ENCODE results near the gene ARRB2.
A peak's percentile ranks its signal among the peaks of the same experiment; 100 is the strongest.

The ARRB2 gene

DNA sequence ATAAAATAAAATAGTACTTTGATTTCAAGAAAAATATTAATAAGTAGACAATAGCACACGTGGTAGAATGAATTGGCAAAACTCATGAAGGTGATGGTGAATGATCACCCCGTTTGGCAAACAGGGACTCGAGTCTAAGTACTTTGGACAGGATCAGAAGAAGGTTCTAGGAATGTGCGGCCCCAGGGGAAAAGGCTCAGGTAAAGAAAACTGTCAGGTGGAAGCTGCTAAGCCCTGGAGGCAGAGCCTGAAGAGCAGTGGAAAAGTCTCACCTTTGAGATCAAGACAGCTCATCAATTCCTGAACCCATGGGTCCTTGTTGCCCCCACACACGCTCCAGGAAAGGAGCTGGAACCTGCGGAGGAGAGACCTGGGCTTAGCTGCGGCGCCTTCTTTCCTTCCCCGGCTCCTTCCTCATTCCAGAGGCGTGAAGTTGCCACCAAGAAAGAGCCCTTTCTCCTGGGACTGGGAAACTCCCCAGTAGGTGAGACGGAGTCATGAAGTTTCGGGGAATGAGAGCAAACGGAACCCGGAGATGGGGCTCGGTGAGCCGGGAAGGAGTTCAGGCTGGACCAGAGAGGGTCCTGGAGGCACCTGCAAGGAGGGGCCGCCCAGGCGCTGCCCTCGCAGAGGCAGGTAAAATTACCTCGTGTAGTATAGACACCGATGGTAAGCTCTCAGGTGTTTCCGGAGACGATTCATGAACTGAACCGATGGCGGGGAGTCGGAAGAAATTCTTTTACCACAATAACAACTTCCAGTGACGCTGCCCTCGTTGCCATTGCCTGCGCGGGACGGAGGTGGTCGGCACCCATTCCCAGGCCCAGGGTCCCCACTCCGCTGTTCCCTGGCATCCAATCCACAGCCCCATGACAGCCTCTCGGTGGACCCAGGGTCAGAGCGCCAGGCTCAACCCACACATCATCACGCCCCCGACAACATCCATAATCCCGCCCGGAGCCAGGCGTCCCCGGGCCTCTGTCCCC lies 28.0 kb downstream of the ARRB2 start:
- peak overlapping the region; percentile 62 to 95 (median 72) for H3K4me3 ChIP-seq
- H4K20me1 ChIP-seq, result peaks cover 0 to 19% (median 0%) of the 10 kb centered on the region in 11 experiments; a peak in 8 of 22 replicates

DNA sequence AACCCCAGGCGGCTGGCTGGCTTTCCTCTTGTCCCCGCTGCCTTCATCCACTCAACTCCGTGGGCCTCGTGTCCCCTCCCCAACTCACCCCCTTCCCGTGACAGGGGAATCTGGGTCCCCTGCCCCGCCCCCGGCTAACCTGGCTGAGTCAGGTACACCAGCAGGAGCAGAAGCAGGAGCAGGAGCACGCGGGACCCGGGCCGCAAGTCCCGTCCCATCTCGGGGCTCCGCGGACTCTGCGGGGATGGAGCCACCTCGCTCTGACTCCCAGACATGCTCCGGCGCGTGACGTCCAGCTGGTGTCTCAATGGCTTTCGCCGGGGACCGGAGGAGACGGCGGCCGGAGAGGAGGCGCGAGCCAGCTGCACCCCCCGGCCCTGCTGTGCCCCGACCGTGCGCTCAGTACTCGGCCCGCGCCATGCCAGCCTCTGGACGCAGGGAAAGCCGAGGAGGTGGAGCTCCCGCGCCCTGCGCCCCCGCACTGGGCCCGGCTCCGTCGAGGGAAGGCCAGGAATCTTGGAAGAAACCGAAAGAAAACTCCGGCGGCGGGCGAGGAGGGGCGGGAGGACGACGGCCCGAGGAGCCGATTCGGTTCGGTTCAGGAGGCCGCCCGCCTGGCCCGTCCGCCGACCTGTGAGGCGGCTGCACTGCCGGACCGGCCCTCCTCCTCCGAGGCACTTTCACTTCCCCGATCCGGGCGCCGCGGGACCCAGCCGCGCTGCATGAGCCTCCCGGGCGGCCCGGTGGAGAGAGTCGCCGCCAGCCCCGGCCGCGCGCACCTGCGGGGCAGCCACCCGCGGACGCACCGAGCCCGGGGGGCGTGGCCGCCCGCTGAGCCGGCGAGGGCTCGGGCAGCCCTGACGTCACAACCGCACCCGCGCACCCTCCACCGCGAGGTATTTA lies 28.9 kb downstream of the ARRB2 start, which contains the start of the genes CXCL16 and ZMYND15:
CXCL16 (minus strand) TSS at position 807 of the 903 bp plus-strand sequence; CDS start at position 218, 589 bp downstream.
ZMYND15 (plus strand) TSS at position 712 of the 903 bp plus-strand sequence. CDS start 716 bp downstream, outside the sequence.
- TF ChIP-seq Cebpa-rat (IDR thresholded peaks at IDR 0.05), result no peak
- peaks cover 0 to 19% (median 0%) of the 10 kb centered on the region in 11 experiments; a peak in 8 of 22 replicates for H4K20me1 ChIP-seq
- peaks cover 39 to 82% (median 72%) of the 10 kb centered on the region in 11 experiments for H3K27me3 ChIP-seq
- peak within 1 kb of the TSS in 7 of 11 experiments; percentile 18 to 89 (median 66); a peak in 13 of 22 replicates for H3K27ac ChIP-seq
- no peaks in the 10 kb centered on the region for H3K9me3 ChIP-seq (replicated peaks in 1 of 11)
- H3K4me2 ChIP-seq, result peak within 1 kb of the TSS; percentile 85 to 100 (median 98)
- H3K36me3 ChIP-seq, result peaks cover 0 to 28% (median 0%) of the 10 kb centered on the region in 11 experiments; a peak in 5 of 22 replicates
- peaks cover 33 to 75% (median 54%) of the 10 kb centered on the region in 10 experiments for H3K4me1 ChIP-seq
- H3K4me3 ChIP-seq, result peak within 1 kb of the TSS; percentile 62 to 95 (median 72)
- H3K9ac ChIP-seq, result peak within 1 kb of the TSS; percentile 44 to 96 (median 77); a peak in 21 of 22 replicates

More for the DNA sequence above, 28.0 kb downstream of the ARRB2 start:
- H3K4me2 ChIP-seq, result peak overlapping the region; percentile 85 to 100 (median 98)
- peaks cover 39 to 82% (median 72%) of the 10 kb centered on the region in 11 experiments for H3K27me3 ChIP-seq
- H3K9ac ChIP-seq, result peak overlapping the region in 9 of 11 experiments; percentile 68 to 96 (median 77); a peak in 17 of 22 replicates
- peak overlapping the region in 4 of 11 experiments; percentile 66 to 89 (median 84); a peak in 7 of 22 replicates for H3K27ac ChIP-seq
- no peaks in the 10 kb centered on the region for H3K9me3 ChIP-seq (replicated peaks in 1 of 11)
- no peak for TF ChIP-seq Cebpa-rat (IDR thresholded peaks at IDR 0.05)
- H3K4me1 ChIP-seq, result peaks cover 33 to 84% (median 60%) of the 10 kb centered on the region in 10 experiments
- H3K36me3 ChIP-seq, result peaks cover 0 to 34% (median 0%) of the 10 kb centered on the region in 11 experiments; a peak in 5 of 22 replicates

DNA sequence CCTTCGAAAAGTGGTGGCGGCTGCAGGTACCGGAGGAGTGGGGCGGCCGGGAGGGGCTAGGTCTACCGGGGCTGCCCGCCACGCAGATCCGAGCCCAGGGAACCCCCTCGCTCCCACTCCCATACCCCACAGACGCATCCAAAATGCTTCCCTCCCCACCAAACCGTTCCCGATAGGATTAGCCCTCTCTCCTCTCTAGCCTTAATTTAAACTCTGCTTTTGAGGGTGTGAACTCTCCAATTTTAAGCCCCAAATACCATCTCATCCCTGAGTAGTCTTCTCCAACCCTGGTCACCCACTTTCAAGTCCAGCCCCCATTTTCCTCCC lies 29.6 kb downstream of the ARRB2 start:
- Histone ChIP-seq H3K36me3 (peaks cover 0 to 22% (median 0%) of the 10 kb centered on the region in 11 experiments; a peak in 5 of 22 replicates), H3K4me3 (peak overlapping the region; percentile 62 to 95 (median 72)), H3K9me3 (replicated peaks in 1 of 11) (no peaks in the 10 kb centered on the region), H4K20me1 (peaks cover 0 to 19% (median 0%) of the 10 kb centered on the region in 11 experiments; a peak in 8 of 22 replicates), H3K4me2 (peak overlapping the region; percentile 85 to 100 (median 98)), H3K9ac (peak overlapping the region; percentile 44 to 96 (median 77); a peak in 21 of 22 replicates), H3K27ac (peak overlapping the region in 5 of 11 experiments; percentile 50 to 89 (median 79); a peak in 9 of 22 replicates), H3K27me3 (peaks cover 39 to 80% (median 72%) of the 10 kb centered on the region in 11 experiments), H3K4me1 (peaks cover 35 to 75% (median 52%) of the 10 kb centered on the region in 10 experiments)
- no peak for TF ChIP-seq Cebpa-rat (IDR thresholded peaks at IDR 0.05)

DNA sequence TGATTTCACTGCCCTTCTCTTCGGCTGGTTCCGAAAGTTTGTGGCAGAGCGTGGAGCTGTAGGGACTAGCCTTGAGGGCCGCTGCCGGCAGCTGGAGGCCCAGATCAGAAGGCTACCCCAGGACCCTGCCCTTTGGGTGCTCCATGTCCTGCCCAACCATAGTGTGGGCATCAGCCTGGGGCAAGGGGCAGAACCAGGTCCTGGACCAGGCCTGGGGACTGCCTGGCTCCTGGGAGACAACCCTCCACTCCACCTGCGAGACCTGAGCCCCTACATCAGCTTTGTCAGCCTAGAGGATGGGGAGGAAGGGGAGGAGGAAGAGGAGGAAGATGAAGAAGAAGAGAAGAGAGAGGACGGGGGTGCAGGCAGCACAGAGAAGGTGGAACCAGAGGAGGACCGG lies 30.2 kb downstream of the ARRB2 start:
- Histone ChIP-seq H3K27me3 (peaks cover 39 to 76% (median 72%) of the 10 kb centered on the region in 11 experiments), H3K27ac (0 out of 22 replicates have a peak overlapping the region, but pooled peaks of 1 of the 11 experiments have one; percentile 89), H3K4me2 (peak overlapping the region in 4 of 11 experiments; percentile 85 to 98 (median 96); a peak in 6 of 22 replicates), H3K36me3 (peaks cover 0 to 16% (median 0%) of the 10 kb centered on the region in 11 experiments; a peak in 4 of 22 replicates), H3K9me3 (replicated peaks in 1 of 11) (no peaks in the 10 kb centered on the region), H4K20me1 (peaks cover 0 to 19% (median 0%) of the 10 kb centered on the region in 11 experiments; a peak in 8 of 22 replicates), H3K4me1 (peaks cover 39 to 72% (median 52%) of the 10 kb centered on the region in 10 experiments), H3K9ac (peak overlapping the region in 2 of 11 experiments; percentile 92 to 96; a peak in 2 of 22 replicates), H3K4me3 (peak overlapping the region in 3 of 10 experiments; percentile 73 to 95 (median 84); a peak in 5 of 20 replicates)
- TF ChIP-seq Cebpa-rat (IDR thresholded peaks at IDR 0.05), result no peak

DNA sequence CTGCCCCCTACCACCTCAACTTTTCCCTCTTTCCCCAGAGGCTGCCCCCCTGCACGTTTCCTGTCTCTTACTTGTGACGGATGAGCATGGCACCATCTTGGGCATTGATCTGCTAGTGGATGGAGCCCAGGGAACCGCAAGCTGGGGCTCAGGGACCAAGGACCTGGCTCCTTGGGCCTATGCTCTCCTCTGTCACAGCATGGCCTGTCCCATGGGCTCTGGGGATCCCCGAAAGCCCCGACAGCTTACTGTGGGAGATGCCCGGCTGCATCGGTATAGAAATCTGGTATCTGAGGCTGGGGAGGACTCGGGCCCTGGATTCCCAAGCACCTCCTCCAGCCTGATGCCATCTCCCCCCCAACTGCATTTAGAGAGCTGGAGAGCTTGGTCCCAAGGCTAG lies 31.1 kb downstream of the ARRB2 start:
- Histone ChIP-seq H3K4me2 (peak overlapping the region in 4 of 11 experiments; percentile 18 to 98 (median 80); a peak in 4 of 22 replicates), H3K9me3 (replicated peaks in 1 of 11) (no peaks in the 10 kb centered on the region), H3K36me3 (peaks cover 0 to 14% (median 0%) of the 10 kb centered on the region in 11 experiments; a peak in 3 of 22 replicates), H3K4me1 (peaks cover 39 to 68% (median 47%) of the 10 kb centered on the region in 10 experiments), H3K27me3 (peaks cover 39 to 68% (median 63%) of the 10 kb centered on the region in 11 experiments), H3K27ac (no peak overlapping the region), H3K4me3 (no peak overlapping the region), H4K20me1 (peaks cover 0 to 19% (median 0%) of the 10 kb centered on the region in 11 experiments; a peak in 8 of 22 replicates), H3K9ac (no peak overlapping the region)
- TF ChIP-seq Cebpa-rat (IDR thresholded peaks at IDR 0.05), result no peak

DNA sequence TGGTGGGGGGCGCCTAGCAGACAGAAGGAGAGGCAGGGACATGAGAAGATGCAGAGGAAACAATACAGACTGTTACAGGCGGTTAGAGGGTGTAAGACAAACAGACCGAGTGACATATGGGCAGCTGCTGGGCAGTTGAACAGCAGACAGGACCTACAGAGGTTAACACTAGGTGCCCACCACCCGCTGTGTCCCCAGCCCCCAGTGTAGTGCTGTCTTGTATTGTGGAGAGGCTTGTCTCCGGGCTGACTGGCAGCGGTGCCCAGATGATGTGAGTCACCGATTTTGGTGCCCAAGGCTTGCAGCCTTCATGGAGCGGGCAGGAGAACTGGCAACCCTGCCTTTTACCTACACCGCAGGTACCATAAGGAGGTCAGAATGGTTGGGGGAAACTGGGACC lies 31.7 kb downstream of the ARRB2 start:
- TF ChIP-seq Cebpa-rat (IDR thresholded peaks at IDR 0.05), result no peak
- Histone ChIP-seq H3K9ac (no peak overlapping the region), H3K27me3 (peaks cover 39 to 62% (median 57%) of the 10 kb centered on the region in 11 experiments), H3K4me3 (no peak overlapping the region), H3K4me1 (peaks cover 44 to 68% (median 51%) of the 10 kb centered on the region in 10 experiments), H4K20me1 (peaks cover 0 to 19% (median 0%) of the 10 kb centered on the region in 11 experiments; a peak in 8 of 22 replicates), H3K27ac (no peak overlapping the region; a peak in 1 of 22 replicates), H3K4me2 (peak overlapping the region in 9 of 11 experiments; percentile 18 to 98 (median 72); a peak in 10 of 22 replicates), H3K36me3 (peaks cover 0 to 9% (median 0%) of the 10 kb centered on the region in 11 experiments; a peak in 3 of 22 replicates), H3K9me3 (replicated peaks in 1 of 11) (no peaks in the 10 kb centered on the region)

DNA sequence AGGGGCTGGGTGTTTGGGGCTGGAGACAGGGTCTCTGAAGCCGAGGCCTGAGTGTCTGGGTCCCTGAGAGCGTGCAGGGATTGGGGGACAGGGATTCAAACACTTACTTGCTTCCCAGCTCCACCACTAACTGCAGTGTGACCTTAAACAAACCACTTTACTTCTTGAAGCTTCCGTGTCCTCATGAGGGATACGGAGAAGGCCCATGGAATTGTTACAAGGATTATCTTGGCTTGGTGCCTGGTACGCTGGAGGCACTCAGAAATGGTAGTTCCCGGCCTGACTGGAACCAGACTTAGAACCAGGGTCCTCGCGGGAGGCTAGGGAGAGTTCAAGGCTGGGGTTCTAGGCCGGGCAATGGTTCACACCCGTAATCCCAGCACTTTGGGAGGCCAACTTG lies 32.2 kb downstream of the ARRB2 start:
- Histone ChIP-seq H3K4me2 (peak overlapping the region; percentile 18 to 98 (median 60); a peak in 18 of 22 replicates), H3K4me1 (peaks cover 49 to 71% (median 55%) of the 10 kb centered on the region in 10 experiments), H3K36me3 (peaks cover 0 to 7% (median 0%) of the 10 kb centered on the region in 11 experiments; a peak in 3 of 22 replicates), H3K4me3 (no peak overlapping the region), H3K27ac (no peak overlapping the region; a peak in 1 of 22 replicates), H3K9me3 (replicated peaks in 1 of 11) (no peaks in the 10 kb centered on the region), H3K27me3 (peaks cover 39 to 57% (median 52%) of the 10 kb centered on the region in 11 experiments), H3K9ac (no peak overlapping the region), H4K20me1 (peaks cover 0 to 19% (median 0%) of the 10 kb centered on the region in 11 experiments; a peak in 8 of 22 replicates)
- TF ChIP-seq Cebpa-rat (IDR thresholded peaks at IDR 0.05), result no peak
